ENCODE data around the gene KRTAP3-3.
"Not testable (repeated sequence)": the region's sequence is repeated elsewhere in the genome, so short reads cannot be mapped to it uniquely, and the experiment has no call there.

The KRTAP3-3 gene
- total RNA-seq = 0 reads per million in 2 donors

DNA sequence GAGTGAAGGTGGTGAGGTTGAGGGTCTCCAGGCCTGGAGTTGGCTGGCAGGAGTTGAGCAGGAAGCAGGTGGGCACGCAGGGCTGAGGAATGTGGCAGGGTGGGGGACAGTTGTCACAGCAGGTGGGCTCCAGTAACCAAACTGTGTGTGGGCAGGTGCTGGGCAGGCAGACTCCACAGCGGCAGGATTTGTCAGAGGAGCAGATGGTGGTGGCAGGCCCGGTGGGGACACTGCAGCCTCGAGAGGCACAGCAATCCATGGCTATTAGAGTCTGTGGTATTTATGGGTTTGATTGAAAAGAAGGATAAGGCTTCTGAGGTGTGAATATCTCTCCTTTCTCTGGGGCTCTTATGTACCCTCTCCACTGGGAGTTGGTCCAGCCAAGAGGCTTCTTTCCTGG, at the start of gene KRTAP3-3:
Gene KRTAP3-3, minus strand, starts transcription at position 326 of the 400 bp plus-strand sequence. Its CDS starts 67 bp downstream, at position 259.
- no peak for DNase-seq

DNA sequence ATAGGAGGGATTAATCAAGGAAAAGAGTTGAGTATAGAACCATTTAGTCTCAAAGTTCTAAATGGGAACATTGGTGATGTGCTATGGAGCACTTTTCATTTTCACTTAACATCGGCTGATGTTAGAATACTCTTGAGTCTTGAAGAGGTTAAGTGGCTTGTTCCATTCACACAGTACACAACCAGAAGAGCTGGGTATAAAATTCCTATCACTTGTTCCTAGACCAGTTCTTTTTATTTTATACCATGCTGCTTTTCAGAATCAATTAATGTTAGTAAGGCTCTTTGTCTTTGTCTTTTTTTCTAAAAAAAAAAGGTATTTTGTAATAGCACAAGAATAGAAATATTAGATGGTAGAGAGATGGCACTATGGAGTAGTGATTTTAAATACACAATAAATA, 49.0 kb upstream of the KRTAP3-3 start:
- DNase-seq = no peak

DNA sequence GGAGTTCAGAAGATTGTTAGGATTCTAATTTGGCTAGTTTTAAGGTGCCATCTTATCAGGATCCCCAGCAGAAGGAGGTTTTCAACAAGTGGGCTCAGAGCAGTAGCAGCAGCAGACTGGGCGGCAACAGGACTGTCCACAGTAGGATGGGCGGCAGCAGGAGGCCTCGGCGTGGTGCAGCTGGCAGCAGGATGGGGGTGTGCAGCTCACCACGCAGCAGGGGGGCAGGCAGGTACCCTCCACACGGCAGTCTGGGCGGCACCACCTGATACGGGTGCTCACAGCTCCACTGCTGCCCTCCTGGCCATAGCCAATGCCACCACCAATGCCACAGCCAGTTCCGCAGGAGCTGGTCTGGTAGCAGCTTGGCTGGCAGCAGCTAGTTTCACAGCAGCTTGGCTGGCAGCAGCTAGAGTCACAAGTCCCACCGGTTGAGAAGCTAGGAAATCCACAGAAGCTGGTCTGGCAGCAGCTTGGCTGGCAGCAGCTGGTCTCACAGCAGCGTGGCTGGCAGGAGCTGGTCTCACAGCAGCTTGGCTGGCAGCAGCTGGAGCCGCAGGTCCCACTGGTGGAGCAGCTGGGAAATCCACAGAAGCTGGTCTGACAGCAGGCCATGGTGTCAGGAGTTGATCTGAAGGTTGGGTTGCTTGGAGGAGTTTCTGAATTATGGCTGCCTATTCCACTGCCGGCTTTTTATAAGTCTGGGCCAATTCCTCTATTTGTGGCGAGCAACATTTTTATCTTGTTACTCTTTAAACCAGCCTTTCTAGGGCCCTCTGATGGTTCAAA, 47.0 kb upstream of the KRTAP3-3 start, which contains the start of gene KRTAP1-1:
Gene KRTAP1-1, minus strand, starts transcription at position 668 of the 789 bp plus-strand sequence. Its CDS starts 53 bp downstream, at position 615.
- not testable (repeated sequence) for DNase-seq

DNA sequence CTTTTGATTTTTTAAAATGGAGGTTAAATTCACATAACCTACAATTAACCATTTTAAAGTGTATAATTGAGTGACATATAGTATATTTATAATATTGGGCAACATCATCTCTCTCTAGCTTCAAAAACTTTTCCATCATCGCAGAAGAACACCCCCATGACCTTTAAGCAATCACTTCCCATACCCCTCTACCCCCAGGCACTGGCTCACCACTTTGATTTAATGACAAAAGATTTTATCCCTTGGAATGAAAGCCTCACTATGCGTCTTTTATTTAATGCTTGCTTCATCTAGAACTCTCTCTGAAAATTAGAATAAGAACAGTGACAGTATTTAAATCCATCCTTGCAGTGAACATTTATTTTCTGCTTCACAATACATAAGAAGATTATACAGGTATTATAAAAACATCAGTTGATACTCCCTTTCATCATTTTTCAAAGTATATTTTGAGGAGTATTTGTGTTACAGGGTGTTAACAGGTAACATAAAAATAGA, 43.9 kb upstream of the KRTAP3-3 start:
- no peak for DNase-seq

DNA sequence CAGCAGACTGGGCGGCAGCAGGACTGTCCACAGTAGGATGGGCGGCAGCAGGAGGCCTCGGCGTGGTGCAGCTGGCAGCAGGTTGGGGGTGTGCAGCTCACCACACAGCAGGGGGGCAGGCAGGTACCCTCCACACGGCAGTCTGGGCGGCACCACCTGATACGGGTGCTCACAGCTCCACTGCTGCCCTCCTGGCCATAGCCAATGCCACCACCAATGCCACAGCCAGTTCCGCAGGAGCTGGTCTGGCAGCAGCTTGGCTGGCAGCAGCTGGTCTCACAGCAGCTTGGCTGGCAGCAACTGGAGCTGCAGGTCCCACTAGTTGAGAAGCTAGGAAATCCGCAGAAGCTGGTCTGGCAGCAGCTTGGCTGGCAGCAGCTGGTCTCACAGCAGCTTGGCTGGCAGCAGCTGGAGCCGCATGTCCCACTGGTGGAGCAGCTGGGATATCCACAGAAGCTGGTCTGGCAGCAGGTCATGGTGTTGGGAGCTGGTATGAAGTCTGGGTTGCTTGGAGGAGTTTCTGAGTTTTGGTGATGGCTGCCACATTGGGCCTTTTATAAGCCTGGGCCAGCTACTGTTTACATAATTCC, 40.5 kb upstream of the KRTAP3-3 start, which contains the start of gene KRTAP1-3:
Gene KRTAP1-3, minus strand, starts transcription at position 529 of the 590 bp plus-strand sequence. Its CDS starts 53 bp downstream, at position 476.
- not testable (repeated sequence) for DNase-seq

DNA sequence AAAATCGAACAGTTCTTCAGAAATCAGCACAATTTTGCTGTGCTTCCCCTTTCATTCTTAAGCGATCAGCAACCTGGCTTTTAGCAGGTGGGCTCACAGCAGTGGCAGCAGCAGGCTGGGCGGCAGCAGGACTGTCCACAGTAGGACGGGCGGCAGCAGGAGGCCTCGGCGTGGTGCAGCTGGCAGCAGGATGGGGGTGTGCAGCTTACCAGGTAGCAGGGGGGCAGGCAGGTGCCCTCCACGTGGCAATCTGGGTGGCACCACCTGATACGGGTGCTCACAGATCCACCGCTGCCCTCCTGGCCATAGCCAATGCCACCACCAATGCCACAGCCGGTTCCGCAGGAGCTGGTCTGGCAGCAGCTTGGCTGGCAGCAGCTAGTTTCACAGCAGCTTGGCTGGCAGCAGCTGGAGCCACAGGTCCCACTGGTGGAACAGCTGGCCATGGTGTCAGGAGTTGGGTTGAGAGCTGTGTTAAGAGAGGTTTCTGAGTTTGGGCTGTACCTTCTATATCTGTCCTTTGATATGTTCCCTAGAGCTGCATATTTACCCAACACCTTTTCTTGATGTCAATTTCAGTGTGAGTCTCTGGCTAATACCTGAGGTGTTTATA, 35.8 kb upstream of the KRTAP3-3 start, which contains the start of gene KRTAP1-4:
Gene KRTAP1-4, minus strand, starts transcription at position 563 of the 613 bp plus-strand sequence. Its CDS starts 117 bp downstream, at position 446.
- no peak for DNase-seq

DNA sequence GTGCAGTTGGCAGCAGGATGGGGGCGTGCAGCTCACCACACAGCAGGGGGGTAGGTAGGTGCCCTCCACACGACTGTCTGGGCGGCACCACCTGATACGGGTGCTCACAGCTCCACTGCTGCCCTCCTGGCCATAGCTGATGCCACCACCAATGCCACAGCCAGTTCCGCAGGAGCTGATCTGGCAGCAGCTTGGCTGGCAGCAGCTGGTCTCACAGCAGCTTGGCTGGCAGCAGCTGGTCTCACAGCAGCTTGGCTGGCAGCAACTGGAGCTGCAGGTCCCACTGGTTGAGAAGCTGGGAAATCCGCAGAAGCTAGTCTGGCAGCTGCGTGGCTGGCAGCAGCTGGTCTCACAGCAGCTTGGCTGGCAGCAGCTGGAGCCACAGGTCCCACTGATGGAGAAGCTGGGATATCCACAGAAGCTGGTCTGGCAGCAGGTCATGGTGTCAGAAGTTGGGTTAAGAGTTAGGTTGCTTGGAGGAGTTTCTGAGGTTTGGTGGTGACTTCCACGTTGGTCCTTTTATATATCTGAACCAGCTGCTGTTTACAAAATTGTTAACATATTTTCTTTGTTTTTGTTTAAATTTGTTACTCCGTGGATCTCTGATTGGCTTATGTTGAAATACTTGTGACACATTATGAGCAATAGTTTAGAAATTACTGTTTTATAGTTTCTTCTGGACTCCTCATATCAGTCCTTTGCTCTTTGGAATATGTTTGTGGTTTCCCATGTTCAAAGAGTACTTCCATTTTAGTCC, 32.9 kb upstream of the KRTAP3-3 start, which contains the start of gene KRTAP1-5:
Gene KRTAP1-5, minus strand, starts transcription at position 494 of the 757 bp plus-strand sequence. Its CDS starts 53 bp downstream, at position 441.
- no peak for DNase-seq

DNA sequence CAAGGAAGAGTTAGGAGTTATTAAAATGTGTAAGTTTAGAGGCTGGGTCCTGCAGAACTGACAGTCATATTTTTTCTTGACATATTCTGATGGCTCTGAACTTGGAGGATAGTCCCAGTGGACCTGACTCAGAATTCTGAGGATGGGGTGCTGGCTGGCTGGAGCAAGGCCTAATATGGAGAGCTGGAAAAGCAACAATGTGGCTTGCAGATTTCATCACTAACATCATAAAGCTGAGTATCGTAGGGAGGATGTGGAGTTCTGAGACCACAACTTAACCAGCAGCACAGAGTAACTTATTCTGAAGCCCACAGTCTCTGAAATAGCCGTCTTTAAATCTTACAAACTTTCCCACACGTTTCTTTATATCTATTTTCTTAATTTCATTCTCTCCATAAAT, 30.7 kb upstream of the KRTAP3-3 start:
- no peak for DNase-seq

DNA sequence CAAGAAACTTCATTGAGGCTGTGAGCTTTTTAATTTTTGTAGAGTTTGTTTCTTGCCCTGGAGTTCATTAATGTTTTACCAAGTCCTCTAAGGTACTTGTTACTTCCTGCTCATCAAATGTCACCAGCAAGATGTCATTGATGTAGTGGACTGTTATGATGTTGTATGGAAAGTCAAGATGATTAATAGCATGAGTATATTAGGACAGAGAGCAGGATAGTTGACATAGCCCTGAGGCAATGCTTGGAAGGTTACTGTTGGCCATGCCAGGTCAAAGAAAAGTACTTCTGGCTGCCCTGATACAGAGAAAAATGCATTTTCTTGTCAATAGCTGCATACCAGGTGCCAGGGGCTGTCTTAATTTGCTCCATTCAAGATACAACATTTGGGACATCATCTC, 26.4 kb upstream of the KRTAP3-3 start:
- DNase-seq = no peak

DNA sequence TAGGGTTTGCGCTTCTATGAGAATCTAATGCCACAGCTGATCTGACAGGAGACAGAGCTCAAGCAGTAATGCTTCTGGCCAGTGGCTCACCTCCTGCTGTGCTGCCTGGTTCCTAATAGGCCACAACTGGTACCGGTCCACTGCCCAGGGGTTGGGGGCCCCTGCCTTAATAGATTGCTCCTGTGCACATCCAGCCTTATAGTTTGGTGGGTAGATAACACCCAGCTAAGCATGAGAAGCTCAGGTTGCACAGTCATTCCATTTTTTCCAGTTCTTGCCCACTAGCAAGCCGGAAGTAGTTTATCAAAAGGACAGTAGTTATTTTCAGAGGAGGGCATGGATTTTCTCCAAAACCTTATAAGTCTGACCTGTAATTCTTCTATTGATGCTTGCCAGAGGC, 25.5 kb upstream of the KRTAP3-3 start:
- DNase-seq = no peak

DNA sequence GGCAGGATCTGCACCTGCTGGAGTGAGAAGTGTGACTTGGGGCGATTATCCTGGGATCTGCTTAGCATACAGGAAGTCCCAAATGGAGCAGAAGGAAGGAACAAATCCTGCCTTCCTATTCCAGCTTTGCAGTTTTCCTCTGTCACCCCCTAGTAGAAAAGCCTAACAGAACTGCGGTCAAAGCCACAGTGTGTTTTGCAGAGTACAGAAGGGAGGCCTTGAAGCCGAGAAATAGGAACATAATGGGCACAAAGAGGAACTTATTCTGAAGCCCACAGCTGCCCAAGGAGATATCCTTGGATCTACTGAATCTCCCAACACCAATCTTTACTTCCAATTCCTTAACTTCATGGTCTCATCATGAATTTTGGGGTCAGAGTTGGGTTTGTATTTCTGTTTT, 24.6 kb upstream of the KRTAP3-3 start:
- no peak for DNase-seq

DNA sequence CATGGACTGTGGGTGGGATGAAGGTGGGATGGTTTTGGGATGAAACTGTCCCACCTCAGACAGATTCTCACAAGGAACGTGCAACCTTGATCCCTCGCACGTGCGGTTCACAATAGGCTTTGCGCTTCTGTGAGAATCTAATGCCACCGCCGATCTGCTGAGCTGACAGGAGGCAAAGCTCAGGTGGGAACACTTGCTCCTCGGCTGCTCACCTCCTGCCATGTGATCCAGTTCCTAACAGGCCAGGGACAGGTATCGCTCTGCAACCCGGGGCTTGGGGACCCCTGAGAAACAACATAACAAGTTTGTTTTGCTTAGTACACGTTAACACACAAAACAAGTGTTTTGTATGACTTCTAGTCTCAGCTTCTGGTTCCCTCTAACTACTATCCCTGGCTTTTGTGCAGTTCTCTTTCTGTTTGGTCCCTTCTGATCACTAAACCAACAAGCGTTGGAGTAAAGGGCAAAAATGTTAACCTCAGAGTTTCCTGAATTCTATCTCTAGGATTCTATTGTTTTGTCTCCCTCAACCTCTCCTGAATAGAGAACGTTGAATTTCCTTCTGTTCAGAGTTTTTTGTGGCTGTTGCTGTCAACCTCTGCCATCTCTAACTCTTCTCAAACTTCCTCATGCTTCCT, 22.7 kb upstream of the KRTAP3-3 start:
- DNase-seq = no peak

DNA sequence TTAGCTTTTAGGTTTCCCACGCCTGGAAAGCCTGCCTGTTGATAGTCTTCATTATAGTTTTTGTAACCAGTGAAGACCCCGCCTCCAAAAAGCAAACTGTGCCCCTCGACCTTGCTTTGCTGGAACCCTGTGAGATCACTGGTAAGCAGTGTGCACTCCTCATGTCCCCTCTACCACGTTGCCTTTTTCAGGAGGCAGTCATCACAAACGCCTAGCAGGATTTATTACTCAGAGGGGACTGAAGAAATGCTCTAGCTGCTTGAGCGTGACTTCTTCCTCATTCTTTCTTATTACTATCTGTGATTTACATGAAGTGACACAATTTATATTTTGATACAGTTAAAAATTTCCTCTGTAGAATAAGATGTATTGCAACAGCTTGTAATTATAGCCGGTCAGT, 21.5 kb upstream of the KRTAP3-3 start:
- no peak for DNase-seq

DNA sequence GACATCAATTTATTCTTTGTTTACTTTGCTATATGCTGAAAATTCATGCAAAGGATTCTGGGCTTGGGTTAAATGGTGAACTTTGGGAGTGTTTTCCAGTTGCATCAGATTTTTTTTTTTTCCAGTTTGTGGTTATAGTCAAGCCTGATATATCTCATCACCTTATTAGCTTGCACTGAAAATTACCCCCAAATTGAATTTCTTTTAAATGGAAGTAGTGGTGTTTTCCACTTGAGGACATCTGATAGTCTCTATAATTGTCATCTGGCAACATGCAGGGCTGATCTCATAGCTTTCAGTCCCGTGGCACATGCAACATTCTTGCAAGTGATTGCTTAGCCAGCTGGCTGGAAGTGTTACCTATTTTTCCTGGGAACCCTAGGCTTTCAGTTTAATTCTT, 19.6 kb upstream of the KRTAP3-3 start:
- no peak for DNase-seq

DNA sequence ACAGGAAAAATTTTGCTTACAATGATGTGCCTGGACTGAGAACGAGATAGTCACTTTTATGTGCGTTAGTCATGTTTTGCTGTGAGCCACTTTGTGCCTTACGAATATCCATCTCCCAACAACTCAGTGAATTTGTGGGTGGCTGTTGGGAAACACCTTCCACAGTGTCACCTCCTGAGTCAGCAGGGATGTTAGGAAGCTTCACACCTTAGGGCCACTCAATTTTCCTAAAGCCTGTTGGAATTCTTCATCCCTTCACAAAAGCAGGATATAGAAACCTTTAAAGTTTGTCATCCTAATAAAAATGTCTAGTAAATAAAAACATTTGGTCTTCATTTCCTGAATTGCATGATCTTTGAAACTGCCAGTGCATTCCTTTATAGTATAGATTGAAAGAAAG, 19.2 kb upstream of the KRTAP3-3 start:
- DNase-seq = no peak

DNA sequence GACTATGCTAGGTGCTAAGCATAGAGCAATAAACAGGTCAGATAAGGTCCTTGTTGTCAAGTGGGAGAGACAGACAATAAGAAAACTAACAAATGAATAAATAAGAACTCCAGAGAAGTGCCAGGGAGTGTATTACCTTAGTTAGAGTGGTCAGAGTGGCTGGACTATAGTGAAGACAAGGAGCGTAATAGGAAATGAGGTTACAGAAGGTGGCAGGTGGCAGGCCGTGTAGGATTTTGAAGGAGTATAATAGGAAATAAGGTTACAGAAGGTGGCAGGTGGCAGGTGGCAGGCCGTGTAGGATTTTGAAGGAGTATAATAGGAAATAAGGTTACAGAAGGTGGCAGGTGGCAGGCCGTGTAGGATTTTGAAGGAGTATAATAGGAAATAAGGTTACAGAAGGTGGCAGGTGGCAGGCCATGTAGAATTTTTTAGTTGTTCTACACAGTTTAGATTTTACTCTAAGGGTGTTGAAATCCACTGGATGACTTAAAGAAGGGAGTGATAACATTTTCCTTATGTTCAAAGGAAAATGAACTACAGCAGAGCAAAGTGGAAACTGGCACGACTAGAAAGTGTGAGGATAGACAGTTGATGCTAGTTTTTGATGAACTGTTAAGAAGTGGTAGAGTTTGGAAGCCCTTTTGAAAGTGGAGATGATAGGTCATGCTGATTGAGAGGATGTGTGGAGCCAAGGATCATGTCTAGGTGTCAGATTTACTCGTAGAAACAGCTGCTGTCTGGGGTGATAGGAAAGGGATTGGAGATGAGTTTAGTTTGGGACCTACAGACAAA, 18.6 kb upstream of the KRTAP3-3 start:
- no peak for DNase-seq

DNA sequence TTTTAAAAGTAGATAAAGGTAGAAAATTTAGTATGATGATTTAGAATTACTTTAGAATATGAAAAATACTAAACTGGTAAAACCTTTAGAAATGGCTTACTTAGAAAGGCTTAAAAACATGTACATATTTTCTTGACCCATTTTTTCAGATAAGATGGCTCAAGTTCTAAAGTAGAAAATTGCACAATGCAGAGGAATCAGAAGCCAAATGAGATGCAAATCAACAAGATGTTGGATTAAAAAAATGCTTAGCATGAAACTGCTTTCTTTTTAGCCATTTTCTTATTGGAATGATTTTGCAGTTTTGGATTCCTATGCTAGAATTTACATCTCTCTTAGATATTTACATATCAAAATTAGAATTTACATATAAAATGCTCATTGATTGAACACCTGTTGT, 16.5 kb upstream of the KRTAP3-3 start:
- no peak for DNase-seq

DNA sequence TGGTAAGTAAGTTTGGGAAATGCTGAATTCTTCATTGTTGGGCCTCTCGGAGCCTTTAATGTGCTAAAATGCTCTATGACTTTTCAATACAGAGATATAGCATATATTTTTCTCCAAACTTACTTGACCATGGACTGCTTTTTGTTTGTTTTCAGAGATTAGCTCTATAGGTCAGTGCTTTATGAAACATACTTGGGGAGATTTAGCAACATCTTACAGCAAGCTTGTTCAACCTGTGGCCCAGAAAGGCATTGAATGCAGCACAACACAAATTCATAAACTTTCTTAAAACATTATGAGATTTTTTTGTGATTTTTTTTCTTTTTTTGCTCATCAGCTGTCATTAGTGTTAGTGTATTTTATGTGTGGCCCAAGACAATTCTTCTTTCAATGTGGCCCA, 16.0 kb upstream of the KRTAP3-3 start:
- no peak for DNase-seq

DNA sequence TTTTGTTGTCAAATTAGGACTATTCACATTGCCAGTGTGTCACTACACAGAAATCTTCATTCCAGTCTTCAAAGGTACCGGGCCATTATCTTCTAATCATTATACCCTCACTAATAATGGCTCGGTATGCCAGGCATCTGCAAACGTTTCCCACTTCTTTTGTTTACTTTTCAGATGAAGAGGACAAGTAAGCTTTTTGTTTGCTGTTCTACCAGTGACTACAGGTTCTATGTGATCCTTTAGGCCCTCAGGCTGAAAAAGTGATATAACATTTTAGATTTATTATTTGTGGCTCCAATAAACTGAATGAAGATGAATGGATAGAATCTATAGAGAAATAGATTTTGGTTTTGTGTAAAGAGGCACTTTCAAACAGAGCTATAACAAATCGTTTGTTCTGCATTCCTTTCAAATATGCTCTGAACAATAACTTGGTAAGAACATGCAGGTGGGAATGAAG, 15.4 kb upstream of the KRTAP3-3 start:
- DNase-seq = no peak

DNA sequence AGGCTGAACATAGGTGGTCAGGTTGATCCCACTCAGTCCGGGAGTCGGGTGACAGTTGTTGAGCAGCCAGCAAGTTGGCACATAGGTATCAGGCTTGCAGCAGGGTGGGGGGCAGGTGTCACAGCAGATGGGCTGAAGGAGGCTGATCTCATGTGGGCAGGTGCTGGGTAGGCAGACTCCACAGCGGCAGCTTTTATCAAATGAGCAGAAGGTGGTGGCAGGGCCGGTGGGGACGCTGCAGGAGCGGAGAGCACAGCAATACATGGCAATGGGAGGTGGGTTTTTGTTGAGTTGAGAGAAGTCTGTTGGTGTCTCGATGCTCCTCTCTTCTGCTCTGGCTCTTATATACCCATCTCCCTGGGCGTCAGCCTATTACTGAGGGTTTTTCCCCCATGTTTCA, 14.8 kb upstream of the KRTAP3-3 start, which contains the start of gene KRTAP3-1:
Gene KRTAP3-1, minus strand, starts transcription at position 318 of the 400 bp plus-strand sequence. Its CDS starts 54 bp downstream, at position 264.
- DNase-seq = no peak

DNA sequence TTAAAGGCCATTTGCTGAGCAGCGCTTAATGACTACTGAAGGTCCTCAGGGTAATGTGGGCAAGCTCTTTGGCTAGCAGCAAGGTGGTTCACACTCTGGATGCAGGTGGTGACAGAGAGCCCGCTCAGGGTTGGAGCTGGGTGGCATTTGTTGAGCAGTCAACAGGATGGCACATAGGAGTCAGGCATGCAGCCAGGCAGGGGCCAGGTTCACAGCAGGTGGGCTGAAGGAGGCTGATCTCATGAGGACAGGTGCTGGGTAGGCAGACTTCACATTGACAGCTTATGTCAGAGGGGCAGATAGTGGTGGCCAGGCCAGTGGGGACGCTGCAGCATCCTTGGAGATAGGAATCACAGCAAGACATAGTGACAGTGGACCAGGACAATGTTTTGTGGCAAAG, 10.4 kb upstream of the KRTAP3-3 start:
- no peak for DNase-seq
